Nephron progenitor cell (in vitro differentiated cells): ENCODE data around the gene C12orf75.

Experiments used
- DNase-seq: peaks from one replicate; pipeline ENCODE4 v3.0.0; 2021
- H3K27ac Mint-ChIP-seq: 2 replicates; pipeline ENCODE4 v1.8.0; 2021; ENCODE audit warnings: mild to moderate bottlenecking, moderate library complexity, mixed read lengths
- H3K27me3 Mint-ChIP-seq: 2 replicates; pipeline ENCODE4 v1.8.0; 2021; ENCODE audit warnings: mild to moderate bottlenecking, low read depth, mixed read lengths; ENCODE audit not compliant: poor library complexity
- H3K36me3 Mint-ChIP-seq: 2 replicates; pipeline ENCODE4 v1.8.0; 2021; ENCODE audit warnings: low read depth, mixed read lengths
- H3K4me1 Mint-ChIP-seq: 2 replicates; pipeline ENCODE4 v1.8.0; 2021; ENCODE audit warnings: mixed read lengths
- H3K4me3 Mint-ChIP-seq: 2 replicates; pipeline ENCODE4 v1.8.0; 2021; ENCODE audit warnings: mild to moderate bottlenecking, moderate library complexity, mixed read lengths
- H3K9me3 Mint-ChIP-seq: 2 replicates; pipeline ENCODE4 v1.8.0; 2021; ENCODE audit warnings: mild to moderate bottlenecking, moderate library complexity, mixed read lengths
- TF ChIP-seq, protein P1 (sequence below): fragments of 200-600 bp; sonication (generic); IDR thresholded peaks from 2 replicates; pipeline ENCODE4 v1.5.0; 2021; ENCODE audit warnings: antibody characterized with exemption

The C12orf75 gene

GRCh38 chr12:105368047-105368646 lies 37.7 kb downstream of the C12orf75 start:
- Mint-ChIP-seq H3K27ac (no peak overlapping the region), H3K4me1 (no peaks in the 10 kb centered on the region), H3K36me3 (peaks cover 10% of the 10 kb centered on the region), H3K4me3 (no peak overlapping the region), H3K27me3 (no peaks in the 10 kb centered on the region), H3K9me3 (no peaks in the 10 kb centered on the region)
- TF ChIP-seq, protein P1, sequence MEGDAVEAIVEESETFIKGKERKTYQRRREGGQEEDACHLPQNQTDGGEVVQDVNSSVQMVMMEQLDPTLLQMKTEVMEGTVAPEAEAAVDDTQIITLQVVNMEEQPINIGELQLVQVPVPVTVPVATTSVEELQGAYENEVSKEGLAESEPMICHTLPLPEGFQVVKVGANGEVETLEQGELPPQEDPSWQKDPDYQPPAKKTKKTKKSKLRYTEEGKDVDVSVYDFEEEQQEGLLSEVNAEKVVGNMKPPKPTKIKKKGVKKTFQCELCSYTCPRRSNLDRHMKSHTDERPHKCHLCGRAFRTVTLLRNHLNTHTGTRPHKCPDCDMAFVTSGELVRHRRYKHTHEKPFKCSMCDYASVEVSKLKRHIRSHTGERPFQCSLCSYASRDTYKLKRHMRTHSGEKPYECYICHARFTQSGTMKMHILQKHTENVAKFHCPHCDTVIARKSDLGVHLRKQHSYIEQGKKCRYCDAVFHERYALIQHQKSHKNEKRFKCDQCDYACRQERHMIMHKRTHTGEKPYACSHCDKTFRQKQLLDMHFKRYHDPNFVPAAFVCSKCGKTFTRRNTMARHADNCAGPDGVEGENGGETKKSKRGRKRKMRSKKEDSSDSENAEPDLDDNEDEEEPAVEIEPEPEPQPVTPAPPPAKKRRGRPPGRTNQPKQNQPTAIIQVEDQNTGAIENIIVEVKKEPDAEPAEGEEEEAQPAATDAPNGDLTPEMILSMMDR, result no peak
- no peak for DNase-seq

GRCh38 chr12:105369014-105369413 lies 38.5 kb downstream of the C12orf75 start:
- TF ChIP-seq, protein P1, result no peak
- Mint-ChIP-seq H3K27me3 (no peaks in the 10 kb centered on the region), H3K27ac (no peak overlapping the region), H3K4me1 (no peaks in the 10 kb centered on the region), H3K36me3 (peaks cover 16% of the 10 kb centered on the region), H3K9me3 (no peaks in the 10 kb centered on the region), H3K4me3 (no peak overlapping the region)
- DNase-seq, result no peak

- DNase-seq, result no peak
- H3K27me3 Mint-ChIP-seq, result peaks cover 2% of the 10 kb centered on the region
- TF ChIP-seq, protein P1, result no peak
- no peaks in the 10 kb centered on the region for H3K9me3 Mint-ChIP-seq
- H3K27ac Mint-ChIP-seq, result no peak overlapping the region
- no peaks in the 10 kb centered on the region for H3K4me1 Mint-ChIP-seq
- H3K36me3 Mint-ChIP-seq, result peaks cover 11% of the 10 kb centered on the region
- no peak overlapping the region for H3K4me3 Mint-ChIP-seq
These were observed 43.8 kb downstream of the C12orf75 start for GRCh38 chr12:105374303-105374702.

DNA sequence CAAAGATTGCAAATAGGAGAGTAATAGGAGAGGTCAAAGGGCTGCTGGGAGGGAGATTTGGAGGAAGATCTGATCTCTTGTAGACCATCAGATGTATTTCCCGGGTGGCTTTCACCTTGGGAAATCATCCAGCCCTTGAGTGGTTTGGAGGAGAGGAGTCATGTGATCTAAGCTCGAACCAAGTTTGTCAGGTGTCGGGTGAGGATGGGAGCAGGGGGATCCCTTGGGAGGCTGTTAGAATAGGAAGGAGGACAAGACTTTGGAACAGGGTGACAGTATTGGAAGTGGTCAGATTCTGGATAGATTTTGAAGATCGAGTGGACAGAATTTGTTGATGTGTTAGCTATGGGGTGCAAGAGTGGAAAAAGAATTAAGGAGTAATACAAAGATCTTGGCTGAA lies 46.6 kb downstream of the C12orf75 start:
- no peak for DNase-seq
- Mint-ChIP-seq H3K9me3 (no peaks in the 10 kb centered on the region), H3K27me3 (peaks cover 2% of the 10 kb centered on the region), H3K4me3 (no peak overlapping the region), H3K36me3 (peaks cover 10% of the 10 kb centered on the region), H3K27ac (no peak overlapping the region), H3K4me1 (no peaks in the 10 kb centered on the region)
- TF ChIP-seq, protein P1, result no peak

DNA sequence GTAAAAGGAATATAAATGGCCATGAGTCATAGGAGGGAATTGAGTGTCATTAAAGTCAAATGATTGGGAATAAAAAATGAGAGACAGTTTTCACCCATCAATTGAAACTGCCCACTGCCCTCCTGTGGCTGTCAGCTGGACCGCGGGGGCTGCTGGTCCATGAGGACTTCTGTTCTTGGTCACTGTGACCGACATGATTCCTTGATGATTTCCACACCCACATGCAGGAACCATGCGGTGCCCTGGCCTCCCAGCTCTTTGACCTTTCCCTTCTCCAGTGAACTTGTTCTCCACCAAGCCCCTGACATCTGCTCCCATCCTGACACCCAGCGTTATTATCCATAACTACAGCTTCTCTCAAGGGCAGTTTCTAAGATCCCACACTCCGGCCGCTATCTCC lies 48.4 kb downstream of the C12orf75 start:
- Mint-ChIP-seq H3K27me3 (peaks cover 2% of the 10 kb centered on the region), H3K27ac (no peak overlapping the region), H3K4me3 (no peak overlapping the region), H3K4me1 (no peaks in the 10 kb centered on the region), H3K36me3 (no peaks in the 10 kb centered on the region), H3K9me3 (no peaks in the 10 kb centered on the region)
- TF ChIP-seq, protein P1, result no peak
- DNase-seq, result no peak
